BE2C (cell line): ENCODE results near the gene SMPD3.

Experiments
- DNase-seq: peaks from one replicate; pipeline ENCODE4 v3.0.0-alpha.2; 2020
- H3K27me3 ChIP-seq: fragments of 250-450 bp; sonication (Bioruptor Pico); 2 replicates; pipeline ENCODE4 v1.5.1; 2020; ENCODE audit warnings: mild to moderate bottlenecking
- H3K36me3 ChIP-seq: fragments of 250-450 bp; sonication (Bioruptor Pico); 2 replicates; pipeline ENCODE4 v1.5.1; 2020; ENCODE audit warnings: mild to moderate bottlenecking
- H3K4me1 ChIP-seq: fragments of 250-450 bp; sonication (Bioruptor Pico); 2 replicates; pipeline ENCODE4 v1.5.1; 2020
- H3K4me3 ChIP-seq: 2 replicates; pipeline ENCODE4 v1.5.1; 2011; ENCODE audit warnings: low read depth, low read length
- H3K9me3 ChIP-seq: fragments of 250-450 bp; sonication (Bioruptor Pico); 2 replicates; pipeline ENCODE4 v1.5.1; 2020
- CTCF ChIP-seq: IDR thresholded peaks from 2 replicates; pipeline ENCODE4 v1.5.1; 2012; ENCODE audit warnings: mild to moderate bottlenecking, low read depth, low read length

Gene SMPD3

GRCh38 chr16:68401871-68402747 is 46.2 kb downstream of the SMPD3 start:
- Histone ChIP-seq H3K27me3 (no peaks in the 10 kb centered on the region), H3K9me3 (no peaks in the 10 kb centered on the region), H3K36me3 (no peaks in the 10 kb centered on the region), H3K4me1 (peaks cover 9% of the 10 kb centered on the region), H3K4me3 (no peak overlapping the region)
- no peak for TF ChIP-seq CTCF
- no peak for DNase-seq

- Histone ChIP-seq H3K9me3 (no peaks in the 10 kb centered on the region), H3K4me3 (no peak overlapping the region), H3K36me3 (no peaks in the 10 kb centered on the region), H3K4me1 (peaks cover 3% of the 10 kb centered on the region), H3K27me3 (no peaks in the 10 kb centered on the region)
- no peak for TF ChIP-seq CTCF
- no peak for DNase-seq
Observed at GRCh38 chr16:68400924-68401460, 47.3 kb downstream of the SMPD3 start.

- no peak overlapping the region for H3K4me3 ChIP-seq
- TF ChIP-seq CTCF = no peak
- H3K4me1 ChIP-seq = peaks cover 2% of the 10 kb centered on the region; the same call in 1 of the 2 replicates
- no peak for DNase-seq
- H3K36me3 ChIP-seq = no peaks in the 10 kb centered on the region
- no peaks in the 10 kb centered on the region for H3K9me3 ChIP-seq
- no peaks in the 10 kb centered on the region for H3K27me3 ChIP-seq
Observed at GRCh38 chr16:68400083-68400923, 48.0 kb downstream of the SMPD3 start.

- no peak for TF ChIP-seq CTCF
- no peaks in the 10 kb centered on the region for H3K9me3 ChIP-seq
- H3K27me3 ChIP-seq = no peaks in the 10 kb centered on the region
- no peaks in the 10 kb centered on the region for H3K36me3 ChIP-seq
- H3K4me1 ChIP-seq = peaks cover 2% of the 10 kb centered on the region; the same call in 1 of the 2 replicates
- DNase-seq = no peak
- H3K4me3 ChIP-seq = no peak overlapping the region
Observed at GRCh38 chr16:68399456-68399855, 48.9 kb downstream of the SMPD3 start.

GRCh38 chr16:68397710-68398201 is 50.6 kb downstream of the SMPD3 start:
- no peaks in the 10 kb centered on the region for H3K36me3 ChIP-seq
- no peak for DNase-seq
- H3K27me3 ChIP-seq = no peaks in the 10 kb centered on the region
- peaks cover 2% of the 10 kb centered on the region; the same call in 1 of the 2 replicates for H3K4me1 ChIP-seq
- no peaks in the 10 kb centered on the region for H3K9me3 ChIP-seq
- H3K4me3 ChIP-seq = no peak overlapping the region
- no peak for TF ChIP-seq CTCF
